Body of pancreas (tissue), 4 donors: ENCODE measurements around the gene ACOX3. TPM values are rescaled to one million over a fixed set of nuclear protein-coding genes. Genes with fewer than 3 reads are reported as not detected.

Source experiments
- ATAC-seq: fragments of 150-250 bp; one replicate; pipeline ENCODE4 v1.9.1; 2016
- DNase-seq, 4 donors: peaks; one replicate each; pipeline ENCODE4 v3.0.0-alpha.2; 2019
- H3K27ac ChIP-seq, 4 donors: fragments of 200-600 bp; sonication (generic); 1 replicate in 3 of 4; 2 replicates in 1 of 4; pipeline versions ENCODE4 v1.5.1 to v1.6.1; 2016 to 2019; ENCODE audit warnings: mild to moderate bottlenecking in 1 of 4, mixed read lengths in 1 of 4, moderate library complexity in 1 of 4
- H3K27me3 ChIP-seq, 2 donors: fragments of 200-600 bp; sonication (generic); one replicate each; pipeline ENCODE4 v1.6.0; 2016; ENCODE audit warnings: mild to moderate bottlenecking in 1 of 2
- H3K36me3 ChIP-seq, 2 donors: fragments of 200-600 bp; sonication (generic); replicated peaks in 1 of 2; 2 replicates each; pipeline ENCODE4 v1.5.1; 2016; ENCODE audit warnings: low read depth in 2 of 2; ENCODE audit not compliant: insufficient read depth in 1 of 2
- H3K4me1 ChIP-seq: fragments of 200-600 bp; sonication (generic); one replicate; pipeline ENCODE4 v1.6.0; 2016
- H3K4me3 ChIP-seq, 2 donors: fragments of 200-600 bp; sonication (generic); 1 replicate in 1 of 2; 2 replicates in 1 of 2; pipeline ENCODE4 v1.5.1; 2016 to 2019
- H3K9me3 ChIP-seq, 3 donors: fragments of 200-600 bp; sonication (generic); 1 replicate in 2 of 3; 2 replicates in 1 of 3; pipeline ENCODE4 v1.5.1; 2016
- POLR2A ChIP-seq, 3 donors: fragments of 450-650 bp; IDR thresholded peaks; one replicate each; pipeline ENCODE4 v1.6.1; 2016; ENCODE audit warnings: antibody characterized with exemption in 3 of 3, mild to moderate bottlenecking in 2 of 3
- WGBS, 2 donors: methylation state at CpG; one replicate each; pipeline ENCODE4 v1.1.5; 2017; 5-methylcytosine and 5-hydroxymethylcytosine counted together
- intact Hi-C: fragments of 100-400 bp; cut with DNase I; formaldehyde crosslinking; loops from one replicate; pipeline ENCODE4 v1.15.1; 2023
- total RNA-seq, 2 donors: library from RNA; depleted of rRNA; stranded (reverse); fragments of >200 nt; gene quantifications; one replicate each; pipeline ENCODE4 v1.1.0, GENCODE V29; 2016
- TF ChIP-seq, protein P1 (sequence below), 7 experiments: fragments of 450-650 bp in 4 of 7; fragments of 200-600 bp in 3 of 7; sonication (generic) in 3 of 7; IDR thresholded peaks; one replicate each; pipeline ENCODE4 v1.5.1; 2016 to 2019; ENCODE audit warnings: antibody characterized with exemption in 7 of 7

Gene ACOX3
- total RNA-seq, 2 donors from 2014 or later = 18.4 to 23.4 TPM

- Histone ChIP-seq H3K4me1 (no peaks in the 10 kb centered on the region), H3K4me3 (no peak overlapping the region), H3K27me3 (no peaks in the 10 kb centered on the region), H3K36me3 (peaks cover 5 to 15% of the 10 kb centered on the region in 2 donors), H3K27ac (no peak overlapping the region), H3K9me3 (no peaks in the 10 kb centered on the region)
- no peak for TF ChIP-seq POLR2A (IDR thresholded peaks at IDR 0.05)
- TF ChIP-seq, protein P1, sequence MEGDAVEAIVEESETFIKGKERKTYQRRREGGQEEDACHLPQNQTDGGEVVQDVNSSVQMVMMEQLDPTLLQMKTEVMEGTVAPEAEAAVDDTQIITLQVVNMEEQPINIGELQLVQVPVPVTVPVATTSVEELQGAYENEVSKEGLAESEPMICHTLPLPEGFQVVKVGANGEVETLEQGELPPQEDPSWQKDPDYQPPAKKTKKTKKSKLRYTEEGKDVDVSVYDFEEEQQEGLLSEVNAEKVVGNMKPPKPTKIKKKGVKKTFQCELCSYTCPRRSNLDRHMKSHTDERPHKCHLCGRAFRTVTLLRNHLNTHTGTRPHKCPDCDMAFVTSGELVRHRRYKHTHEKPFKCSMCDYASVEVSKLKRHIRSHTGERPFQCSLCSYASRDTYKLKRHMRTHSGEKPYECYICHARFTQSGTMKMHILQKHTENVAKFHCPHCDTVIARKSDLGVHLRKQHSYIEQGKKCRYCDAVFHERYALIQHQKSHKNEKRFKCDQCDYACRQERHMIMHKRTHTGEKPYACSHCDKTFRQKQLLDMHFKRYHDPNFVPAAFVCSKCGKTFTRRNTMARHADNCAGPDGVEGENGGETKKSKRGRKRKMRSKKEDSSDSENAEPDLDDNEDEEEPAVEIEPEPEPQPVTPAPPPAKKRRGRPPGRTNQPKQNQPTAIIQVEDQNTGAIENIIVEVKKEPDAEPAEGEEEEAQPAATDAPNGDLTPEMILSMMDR (IDR thresholded peaks at IDR 0.05) = no peak
- 81 to 83% methylated on average over 14 of the region's 14 CpGs for WGBS, 2 donors
- ATAC-seq = no peak
- no peak for DNase-seq
- intact Hi-C loops = no loop called here
Observed at GRCh38 chr4:8464381-8464780, 23.9 kb upstream of the ACOX3 start.

- Histone ChIP-seq H3K27ac (no peak overlapping the region), H3K27me3 (no peaks in the 10 kb centered on the region), H3K4me3 (no peak overlapping the region), H3K36me3 (peaks cover 5 to 15% of the 10 kb centered on the region in 2 donors), H3K9me3 (no peaks in the 10 kb centered on the region), H3K4me1 (no peaks in the 10 kb centered on the region)
- TF ChIP-seq, protein P1 (IDR thresholded peaks at IDR 0.05) = no peak
- TF ChIP-seq POLR2A (IDR thresholded peaks at IDR 0.05) = no peak
- no peak for ATAC-seq
- intact Hi-C loops = no loop called here
- DNase-seq = no peak
- WGBS, 2 donors = 85% methylated on average over 9 of the region's 9 CpGs
Observed at GRCh38 chr4:8463811-8464210, 23.3 kb upstream of the ACOX3 start.

DNA sequence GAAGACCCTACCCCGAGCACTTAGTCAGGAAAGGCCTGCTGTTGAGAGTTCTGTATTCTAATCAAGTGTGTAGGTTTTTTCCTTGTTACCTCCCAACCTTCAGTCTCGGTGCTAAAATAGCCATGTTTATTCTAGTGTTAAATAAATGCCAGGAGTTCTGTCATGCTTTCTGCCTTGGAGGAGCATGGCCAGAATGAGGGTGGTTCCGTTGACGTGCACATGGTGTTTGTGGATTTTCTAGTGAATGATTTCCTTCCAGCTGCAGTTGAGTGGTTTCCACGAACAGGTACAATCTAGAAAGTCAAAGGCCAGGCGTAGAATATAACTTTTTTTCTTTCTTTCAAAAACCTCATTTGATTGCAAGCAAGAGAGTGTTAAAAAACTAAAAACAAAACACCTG lies 21.1 kb upstream of the ACOX3 start:
- WGBS, 2 donors = 85 to 88% methylated on average over 6 of the region's 6 CpGs
- H3K9me3 ChIP-seq = no peaks in the 10 kb centered on the region
- intact Hi-C loops = no loop called here
- ATAC-seq = no peak
- H3K4me1 ChIP-seq = no peaks in the 10 kb centered on the region
- no peak overlapping the region for H3K4me3 ChIP-seq
- no peak overlapping the region for H3K27ac ChIP-seq
- H3K36me3 ChIP-seq = peaks cover 0 to 14% of the 10 kb centered on the region in 2 donors
- no peak for TF ChIP-seq POLR2A (IDR thresholded peaks at IDR 0.05)
- TF ChIP-seq, protein P1 (IDR thresholded peaks at IDR 0.05) = no peak
- H3K27me3 ChIP-seq = no peaks in the 10 kb centered on the region
- DNase-seq = no peak

- H3K36me3 ChIP-seq = peaks cover 0 to 14% of the 10 kb centered on the region in 2 donors
- 93 to 94% methylated on average over 6 of the region's 6 CpGs for WGBS, 2 donors
- H3K9me3 ChIP-seq = no peaks in the 10 kb centered on the region
- DNase-seq = no peak
- no peaks in the 10 kb centered on the region for H3K27me3 ChIP-seq
- TF ChIP-seq, protein P1 (IDR thresholded peaks at IDR 0.05) = no peak
- intact Hi-C loops = no loop called here
- no peak for ATAC-seq
- H3K4me1 ChIP-seq = no peaks in the 10 kb centered on the region
- H3K4me3 ChIP-seq = no peak overlapping the region
- H3K27ac ChIP-seq = no peak overlapping the region
Observed at GRCh38 chr4:8461086-8461485, 20.6 kb upstream of the ACOX3 start.

- WGBS, 2 donors = 88 to 89% methylated on average over 8 of the region's 8 CpGs
- no peak for TF ChIP-seq POLR2A (IDR thresholded peaks at IDR 0.05)
- TF ChIP-seq, protein P1 (IDR thresholded peaks at IDR 0.05) = no peak
- H3K4me3 ChIP-seq = no peak overlapping the region
- H3K27ac ChIP-seq = no peak overlapping the region
- H3K27me3 ChIP-seq = no peaks in the 10 kb centered on the region
- H3K36me3 ChIP-seq = peaks cover 0 to 11% of the 10 kb centered on the region in 2 donors
- no peak for ATAC-seq
- H3K4me1 ChIP-seq = no peaks in the 10 kb centered on the region
- intact Hi-C loops = no loop called here
- no peaks in the 10 kb centered on the region for H3K9me3 ChIP-seq
- no peak for DNase-seq
Observed at GRCh38 chr4:8459867-8460445, 19.4 kb upstream of the ACOX3 start.
